Hepatocyte (in vitro differentiated cells): ENCODE results near the gene KCNJ4. TPM values are rescaled to one million over a fixed set of nuclear protein-coding genes. Genes with fewer than 3 reads are reported as not detected.

ENCODE experiments used
- DNase-seq: peaks from one replicate; pipeline ENCODE4 v3.0.0-alpha.2; 2016; ENCODE audit warnings: low spot score
- H2AFZ ChIP-seq: fragments of 200-600 bp; sonication (generic); 2 replicates; pipeline ENCODE4 v1.6.0; 2016; ENCODE audit warnings: antibody characterized with exemption, mild to moderate bottlenecking
- H3K27ac ChIP-seq: fragments of 200-600 bp; sonication (generic); 2 replicates; pipeline ENCODE4 v1.5.1; 2016; ENCODE audit warnings: mild to moderate bottlenecking
- H3K27me3 ChIP-seq: fragments of 200-600 bp; sonication (generic); 2 replicates; pipeline ENCODE4 v1.6.1; 2016
- H3K36me3 ChIP-seq: fragments of 200-600 bp; sonication (generic); replicated peaks from 2 replicates; pipeline ENCODE4 v1.5.1; 2016; ENCODE audit warnings: low read depth; ENCODE audit not compliant: insufficient read depth
- H3K4me1 ChIP-seq: fragments of 200-600 bp; sonication (generic); 2 replicates; pipeline ENCODE4 v1.5.1; 2016; ENCODE audit warnings: mild to moderate bottlenecking, moderate library complexity; ENCODE audit not compliant: insufficient read depth
- H3K4me2 ChIP-seq: fragments of 200-600 bp; sonication (generic); 2 replicates; pipeline ENCODE4 v1.6.0; 2016
- H3K4me3 ChIP-seq: fragments of 200-600 bp; sonication (generic); 2 replicates; pipeline ENCODE4 v1.5.1; 2016; ENCODE audit warnings: mild to moderate bottlenecking
- H3K79me2 ChIP-seq: fragments of 200-600 bp; sonication (generic); 2 replicates; pipeline ENCODE4 v1.6.0; 2017; ENCODE audit warnings: mild to moderate bottlenecking
- H3K9me2 ChIP-seq: fragments of 200-600 bp; sonication (generic); replicated peaks from 2 replicates; pipeline ENCODE4 v1.6.0; 2017; ENCODE audit warnings: mild to moderate bottlenecking; ENCODE audit not compliant: insufficient read depth
- H3K9me3 ChIP-seq: fragments of 200-600 bp; sonication (generic); 2 replicates; pipeline ENCODE4 v1.5.1; 2016; ENCODE audit warnings: low read depth, mild to moderate bottlenecking
- H4K20me1 ChIP-seq: fragments of 200-600 bp; sonication (generic); 2 replicates; pipeline ENCODE4 v1.6.0; 2016; ENCODE audit warnings: mild to moderate bottlenecking; ENCODE audit not compliant: insufficient read depth, poor library complexity, severe bottlenecking
- CTCF ChIP-seq: fragments of 200-600 bp; sonication (generic); IDR thresholded peaks from 2 replicates; pipeline ENCODE4 v1.5.1; 2016; ENCODE audit warnings: antibody characterized with exemption, mild to moderate bottlenecking; ENCODE audit not compliant: poor library complexity
- EZH2 ChIP-seq: fragments of 200-600 bp; sonication (generic); IDR thresholded peaks from 2 replicates; pipeline ENCODE4 v1.6.1; 2016; ENCODE audit warnings: antibody characterized with exemption, mild to moderate bottlenecking, borderline replicate concordance
- EZH2phosphoT487 ChIP-seq: fragments of 200-600 bp; sonication (generic); IDR thresholded peaks from one replicate; pipeline ENCODE4 v1.6.1; 2018; ENCODE audit warnings: antibody characterized with exemption, mild to moderate bottlenecking, low read depth, moderate library complexity; ENCODE audit not compliant: unreplicated experiment, severe bottlenecking
- WGBS: methylation state at CpG from one replicate; pipeline ENCODE4 v1.1.6; 2016; ENCODE audit warnings: low lambda C conversion rate; ENCODE audit errors: missing lambda C conversion rate; 5-methylcytosine and 5-hydroxymethylcytosine counted together
- polyA plus RNA-seq: library from polyadenylated mRNA; unstranded; fragments of >200 nt; fragmentation: Nextera tagmentation; extraction: Ambion mirVana; gene quantifications from 2 replicates; pipeline ENCODE4 v1.2.1, GENCODE V29; 2016
- total RNA-seq: library from RNA; depleted of rRNA; stranded (reverse); fragments of >200 nt; gene quantifications from 2 replicates; pipeline ENCODE4 v1.2.3, GENCODE V29; 2014

Gene KCNJ4
- total and polyA plus RNA-seq, 2 experiments from 2014 or later = 0.08 to 0.50 TPM

- no peak for TF ChIP-seq EZH2phosphoT487
- TF ChIP-seq EZH2 = no peak
- TF ChIP-seq CTCF = no peak
- no peak overlapping the region for H2AFZ ChIP-seq
- DNase-seq = no peak
- H4K20me1 ChIP-seq = no peaks in the 10 kb centered on the region
- H3K9me2 ChIP-seq = no peaks in the 10 kb centered on the region
- no peaks in the 10 kb centered on the region for H3K4me1 ChIP-seq
- H3K4me2 ChIP-seq = no peak overlapping the region
- H3K36me3 ChIP-seq = no peaks in the 10 kb centered on the region
- H3K27me3 ChIP-seq = no peaks in the 10 kb centered on the region
- 90% methylated on average over 12 of the region's 12 CpGs for WGBS
- H3K79me2 ChIP-seq = no peaks in the 10 kb centered on the region
- no peaks in the 10 kb centered on the region for H3K9me3 ChIP-seq
- no peak overlapping the region for H3K27ac ChIP-seq
- no peak overlapping the region for H3K4me3 ChIP-seq
These were observed 23.6 kb downstream of the KCNJ4 start for GRCh38 chr22:38431266-38432010.

- Histone ChIP-seq H3K27ac (no peak overlapping the region), H3K9me2 (no peaks in the 10 kb centered on the region), H3K4me1 (no peaks in the 10 kb centered on the region), H2AFZ (no peak overlapping the region), H3K4me2 (no peak overlapping the region), H3K4me3 (no peak overlapping the region), H3K79me2 (no peaks in the 10 kb centered on the region), H3K27me3 (no peaks in the 10 kb centered on the region), H4K20me1 (no peaks in the 10 kb centered on the region), H3K36me3 (no peaks in the 10 kb centered on the region), H3K9me3 (no peaks in the 10 kb centered on the region)
- 54% methylated on average over 16 of the region's 16 CpGs for WGBS
- TF ChIP-seq EZH2 (no peak), CTCF (no peak), EZH2phosphoT487 (no peak)
- no peak for DNase-seq
These were observed 25.4 kb downstream of the KCNJ4 start for GRCh38 chr22:38429499-38430068.

GRCh38 chr22:38428714-38429113, 26.3 kb downstream of the KCNJ4 start:
- H3K4me3 ChIP-seq = no peak overlapping the region
- no peaks in the 10 kb centered on the region for H3K9me3 ChIP-seq
- H3K4me1 ChIP-seq = peaks cover 1% of the 10 kb centered on the region
- 95% methylated on average over 2 of the region's 2 CpGs for WGBS
- no peaks in the 10 kb centered on the region for H3K9me2 ChIP-seq
- no peak for DNase-seq
- no peaks in the 10 kb centered on the region for H4K20me1 ChIP-seq
- no peaks in the 10 kb centered on the region for H3K36me3 ChIP-seq
- H3K27ac ChIP-seq = no peak overlapping the region
- no peaks in the 10 kb centered on the region for H3K27me3 ChIP-seq
- H3K79me2 ChIP-seq = no peaks in the 10 kb centered on the region
- no peak overlapping the region for H2AFZ ChIP-seq
- H3K4me2 ChIP-seq = no peak overlapping the region
- TF ChIP-seq EZH2phosphoT487 = no peak
- TF ChIP-seq CTCF = no peak
- no peak for TF ChIP-seq EZH2
